HG03196 (cell line): ENCODE measurements around the gene FAM222A.

Experiments
- ATAC-seq: cut with Tn5 transposase; IDR thresholded peaks from one replicate; pipeline ENCODE4 v1.9.1; 2021; ENCODE audit not compliant: unreplicated experiment

The FAM222A gene

DNA sequence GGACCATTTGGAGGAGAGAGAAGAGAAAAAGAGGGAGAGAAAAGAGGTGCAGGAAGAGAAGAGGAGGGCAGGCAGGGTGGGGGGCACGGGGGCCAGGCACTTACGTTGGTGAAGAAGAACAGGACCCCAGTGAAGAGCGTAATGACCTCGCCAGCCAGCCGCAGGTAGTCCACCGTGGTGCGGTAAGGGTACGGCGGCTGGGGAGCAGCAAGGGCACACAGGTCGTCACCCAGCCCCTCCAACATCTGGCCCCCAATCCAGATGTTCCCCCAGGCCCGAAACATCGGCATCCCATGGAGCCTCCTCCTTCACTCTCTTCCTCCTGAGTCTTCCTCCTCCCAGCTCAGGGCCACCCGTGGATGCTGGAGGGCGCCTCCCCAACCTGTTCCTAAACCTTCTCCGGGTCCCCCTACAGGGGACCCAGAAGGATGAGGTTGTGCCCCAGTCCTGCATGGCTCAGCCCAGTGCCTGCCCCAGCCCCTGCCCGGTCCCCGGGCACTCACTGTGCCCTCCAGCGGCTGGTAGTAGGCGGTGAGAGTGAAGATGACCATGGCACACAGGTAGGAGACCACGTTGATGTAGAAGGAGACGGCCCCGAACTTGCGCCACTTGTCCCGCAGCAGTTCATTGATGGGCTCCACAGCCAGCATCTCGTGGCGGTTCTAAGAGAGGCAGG, 80.3 kb downstream of the FAM222A start:
- ATAC-seq = no peak

DNA sequence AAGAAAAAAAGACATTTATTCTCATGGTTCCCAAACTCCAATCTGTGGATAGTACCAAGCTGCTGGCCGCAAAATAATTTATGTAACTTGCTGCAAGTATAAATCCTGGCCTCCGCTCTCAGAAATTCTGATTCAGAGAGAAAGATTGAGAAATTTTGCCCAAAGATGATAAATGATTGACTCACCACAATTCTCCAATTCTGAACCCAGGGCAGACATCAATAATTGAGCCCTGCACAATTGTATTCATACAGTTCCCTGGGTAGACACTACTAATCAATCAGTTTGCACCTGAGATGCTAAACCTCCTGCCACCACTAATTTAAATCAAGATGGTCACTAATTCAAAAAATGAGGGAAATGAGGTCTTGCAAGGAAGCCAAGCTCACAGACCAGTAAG, 81.4 kb downstream of the FAM222A start:
- no peak for ATAC-seq

DNA sequence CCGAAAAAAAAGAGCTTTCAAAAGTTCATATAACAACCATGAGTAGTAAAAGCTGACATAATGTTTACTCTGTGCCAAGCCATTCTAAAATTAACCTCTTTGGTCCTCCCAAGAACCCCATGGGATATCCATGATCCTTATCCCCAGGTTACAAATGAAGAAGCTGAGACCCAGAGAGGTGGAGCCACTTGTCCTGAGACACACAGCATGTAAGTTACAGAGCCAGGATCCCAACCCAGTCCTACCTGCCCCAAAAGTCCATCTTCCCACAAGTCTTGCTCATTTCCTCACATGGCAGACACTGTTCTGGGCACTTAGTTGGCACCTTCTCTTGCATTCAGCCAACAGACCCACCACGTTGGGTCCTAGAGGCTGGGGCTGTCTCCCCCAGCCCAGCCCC, 82.4 kb downstream of the FAM222A start:
- ATAC-seq = no peak

DNA sequence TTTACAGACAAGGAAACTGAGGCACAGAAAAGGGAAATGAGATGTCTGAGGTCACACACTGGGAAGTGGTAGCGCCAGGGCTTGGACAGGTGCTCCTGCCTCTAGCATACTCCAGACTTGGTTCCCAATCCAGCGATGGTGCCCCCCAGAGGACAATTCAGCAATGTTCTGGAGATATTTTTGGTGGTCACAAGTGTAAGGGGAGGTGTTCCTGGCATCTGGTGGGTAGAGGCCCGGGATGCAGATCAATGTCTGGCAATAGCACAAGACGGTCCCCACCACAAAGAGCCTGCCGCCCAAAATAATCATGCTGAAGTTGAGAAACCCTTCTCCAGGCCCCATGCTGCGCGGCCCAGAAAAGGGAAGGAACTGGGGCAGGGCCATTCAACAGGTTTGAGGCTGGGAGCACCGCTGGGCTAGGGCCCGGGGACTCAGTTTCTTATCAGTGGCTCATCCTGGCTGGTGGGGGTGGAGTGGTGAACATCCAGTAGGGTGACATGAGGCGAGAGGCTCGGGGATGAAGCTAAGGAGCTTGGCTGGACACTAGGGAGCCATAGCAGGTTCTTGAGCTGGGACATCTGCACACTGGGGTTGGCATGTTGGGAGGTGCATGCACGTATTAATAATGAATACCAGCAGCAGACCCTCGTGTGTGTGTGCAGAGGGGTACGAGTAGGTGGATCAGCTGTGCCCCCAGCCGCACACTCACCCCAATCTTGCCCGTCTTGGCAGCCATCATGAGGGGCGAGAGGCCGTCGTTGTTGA, 84.5 kb downstream of the FAM222A start:
- no peak for ATAC-seq

DNA sequence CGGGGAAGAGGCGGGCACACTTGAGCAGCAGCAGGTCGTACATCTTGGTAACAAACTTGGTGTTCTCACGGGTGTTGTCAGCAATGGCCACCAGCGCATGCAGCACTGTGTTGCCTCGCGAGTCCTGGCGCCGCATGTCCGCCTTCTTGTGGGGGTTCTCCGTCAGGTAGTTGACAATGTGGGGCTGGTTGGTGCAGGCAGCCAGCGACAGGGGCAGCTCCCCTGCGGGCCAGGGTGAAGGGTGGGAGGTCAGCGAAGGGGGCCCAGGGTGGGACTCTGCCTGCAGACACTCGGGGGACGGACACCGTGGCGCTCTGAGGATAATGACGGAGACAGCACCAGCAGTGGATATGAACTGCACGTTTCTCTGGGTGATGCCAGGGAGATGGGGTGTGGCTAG, 85.1 kb downstream of the FAM222A start:
- ATAC-seq = no peak

DNA sequence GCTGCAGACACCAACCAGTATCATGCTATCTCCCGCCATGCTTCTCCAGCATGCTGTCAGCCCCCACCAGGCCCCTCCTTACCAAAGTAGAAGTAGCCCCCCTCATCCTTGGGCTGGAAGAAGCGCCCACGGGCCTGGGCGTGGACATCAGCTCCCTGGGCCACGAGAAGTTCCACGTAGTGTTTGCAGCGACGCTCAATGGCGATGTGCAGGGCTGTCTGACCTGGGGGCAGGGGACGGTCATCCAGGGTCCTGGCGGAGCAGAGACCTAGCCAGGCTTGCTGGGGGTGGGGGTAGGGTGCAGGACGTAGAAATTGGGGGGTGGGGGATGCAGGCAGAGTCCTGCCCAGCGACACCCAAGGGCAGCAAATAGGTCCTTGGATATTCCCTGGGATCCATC, 86.9 kb downstream of the FAM222A start:
- ATAC-seq = no peak

DNA sequence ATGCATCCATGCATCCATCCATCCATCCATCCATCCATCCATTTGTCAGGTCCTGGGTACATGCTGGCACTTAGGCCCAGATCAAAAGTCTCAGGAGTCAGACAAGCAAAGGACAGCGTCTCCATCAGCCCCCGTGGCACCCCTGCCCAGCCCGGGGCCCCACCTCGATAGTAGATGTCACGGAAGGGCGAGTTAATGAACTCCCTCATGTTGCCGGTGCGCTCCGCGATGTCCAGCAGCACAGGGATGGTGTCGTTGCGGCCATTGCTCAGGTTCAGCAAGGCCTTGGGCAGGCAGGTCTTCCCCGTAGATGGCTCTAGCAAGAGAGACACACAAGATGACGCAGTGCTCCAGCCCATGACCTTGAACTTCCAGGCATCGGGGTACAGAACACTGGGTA, 89.2 kb downstream of the FAM222A start:
- ATAC-seq = no peak

DNA sequence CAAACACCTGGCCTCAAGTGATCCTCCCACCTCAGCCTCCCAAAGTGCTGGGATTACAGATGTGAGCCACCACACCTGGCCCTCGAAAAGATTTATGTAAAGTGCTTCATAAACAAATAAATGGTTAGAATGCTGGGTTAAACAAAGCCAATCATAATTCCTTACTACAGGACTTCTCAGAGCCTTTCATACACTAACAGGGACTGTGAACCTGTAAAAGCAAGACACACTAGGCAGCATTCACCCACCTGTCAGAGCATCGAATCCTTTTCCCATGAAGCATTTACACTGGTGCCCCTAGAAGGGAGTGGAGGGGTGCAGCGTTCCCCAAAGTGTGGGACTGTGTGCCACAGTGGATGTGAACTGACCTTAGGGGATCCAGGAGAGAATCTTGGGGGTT, 90.1 kb downstream of the FAM222A start:
- ATAC-seq = no peak

DNA sequence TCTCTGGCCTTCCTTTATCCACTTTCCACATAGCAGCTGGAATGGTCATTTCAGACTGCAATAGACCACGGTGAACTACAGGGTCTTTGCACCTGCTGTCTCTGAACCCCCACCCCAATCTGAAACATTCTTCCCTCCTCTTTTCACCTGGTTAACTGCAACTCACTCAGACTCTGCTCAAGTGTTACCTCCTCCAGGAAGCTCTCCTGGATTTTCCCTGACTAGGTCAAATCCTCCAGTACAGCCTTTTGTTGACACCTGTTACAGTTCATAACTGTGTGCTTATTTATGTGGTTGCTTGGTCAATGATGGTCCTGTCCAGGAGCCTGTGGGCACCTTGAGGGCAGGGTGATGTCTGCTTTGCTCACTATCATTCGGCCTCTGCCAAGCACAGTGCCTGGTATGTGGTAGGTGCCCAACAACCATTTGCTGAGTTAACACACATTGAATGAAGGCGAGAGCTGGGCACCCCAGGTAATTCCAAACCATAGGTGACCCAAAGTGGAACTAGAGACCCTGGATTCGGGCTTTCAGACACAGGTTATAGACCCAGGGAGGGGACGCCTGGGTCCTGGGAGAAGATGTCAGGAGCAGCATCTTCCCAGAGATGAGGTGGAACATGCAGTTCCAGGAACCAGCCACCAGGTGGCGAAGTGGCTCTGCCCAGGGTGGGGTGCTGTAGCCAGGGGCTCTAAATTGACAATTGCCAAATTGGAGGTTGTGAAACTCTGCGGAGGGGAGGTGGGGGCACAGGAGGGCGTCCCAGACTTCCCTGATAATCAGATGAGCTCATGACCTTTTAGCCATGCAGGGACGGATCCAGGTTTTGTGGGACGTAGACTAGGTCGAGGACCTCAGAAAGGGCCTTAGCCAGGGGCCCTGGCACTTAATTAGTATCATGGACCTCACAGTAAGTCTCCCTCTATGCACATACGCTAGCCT, 91.5 kb downstream of the FAM222A start:
- no peak for ATAC-seq

DNA sequence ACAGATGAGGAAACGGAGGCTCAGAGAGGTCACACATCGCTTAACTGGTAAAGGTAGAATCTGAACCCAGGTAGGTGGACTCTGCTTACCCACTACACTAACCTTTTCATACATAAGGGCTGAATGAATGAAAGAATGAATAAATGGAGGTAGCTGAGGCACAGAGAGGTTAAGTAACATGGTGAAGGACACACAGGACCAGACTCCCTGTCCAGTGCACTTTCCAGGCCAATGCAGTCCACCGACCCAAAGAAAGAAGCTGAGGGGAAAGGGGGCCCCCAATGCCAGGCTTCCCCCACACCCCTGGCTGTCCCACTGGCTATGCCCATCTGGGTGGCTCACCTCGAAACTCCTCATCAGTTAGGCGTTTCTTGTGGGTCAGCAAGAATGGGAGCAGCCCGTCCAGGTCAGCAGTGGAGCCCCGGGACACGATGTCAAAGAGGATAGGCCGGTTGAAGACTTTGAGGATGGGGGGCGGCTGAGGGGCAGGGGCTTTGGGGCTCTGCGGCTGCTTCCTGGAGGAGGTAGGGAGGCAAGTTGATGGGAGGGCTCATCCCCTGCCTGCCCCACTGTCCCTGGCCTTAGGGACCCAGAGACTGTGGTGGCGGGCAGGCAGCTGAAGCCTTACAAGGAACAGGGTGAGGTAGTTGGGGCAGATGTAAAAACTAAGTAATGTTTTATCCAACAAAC, 94.5 kb downstream of the FAM222A start:
- no peak for ATAC-seq

DNA sequence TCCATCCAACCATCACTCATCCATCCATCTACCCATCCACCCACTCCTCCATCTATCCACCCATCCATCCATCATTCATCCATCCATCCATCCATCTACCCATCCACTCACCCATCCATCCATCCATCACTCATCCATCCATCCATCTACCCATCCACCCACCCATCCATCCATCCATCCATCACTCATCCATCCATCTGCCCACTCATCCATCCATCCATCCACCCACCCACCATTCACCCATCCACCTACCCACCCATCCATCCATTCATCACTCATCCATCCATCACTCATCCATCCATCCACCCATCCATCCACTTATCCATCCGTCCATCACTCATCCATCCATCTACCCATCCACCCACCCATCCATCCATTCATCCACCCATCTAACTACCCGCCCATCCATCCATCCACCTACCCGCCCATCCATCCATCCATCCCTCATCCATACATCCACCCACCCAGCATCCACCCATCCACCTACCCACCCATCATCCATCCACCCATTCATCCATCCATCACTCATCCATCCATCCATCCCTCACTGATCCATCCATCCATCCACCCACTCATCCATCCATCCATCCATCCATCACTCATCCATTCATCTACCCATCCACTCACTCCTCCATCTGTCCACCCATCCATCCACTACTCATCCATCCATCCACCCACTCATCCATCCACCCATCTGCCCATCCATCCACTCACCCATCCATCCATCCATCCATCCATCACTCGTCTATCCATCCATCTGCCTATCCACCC, 95.4 kb downstream of the FAM222A start:
- no peak for ATAC-seq

DNA sequence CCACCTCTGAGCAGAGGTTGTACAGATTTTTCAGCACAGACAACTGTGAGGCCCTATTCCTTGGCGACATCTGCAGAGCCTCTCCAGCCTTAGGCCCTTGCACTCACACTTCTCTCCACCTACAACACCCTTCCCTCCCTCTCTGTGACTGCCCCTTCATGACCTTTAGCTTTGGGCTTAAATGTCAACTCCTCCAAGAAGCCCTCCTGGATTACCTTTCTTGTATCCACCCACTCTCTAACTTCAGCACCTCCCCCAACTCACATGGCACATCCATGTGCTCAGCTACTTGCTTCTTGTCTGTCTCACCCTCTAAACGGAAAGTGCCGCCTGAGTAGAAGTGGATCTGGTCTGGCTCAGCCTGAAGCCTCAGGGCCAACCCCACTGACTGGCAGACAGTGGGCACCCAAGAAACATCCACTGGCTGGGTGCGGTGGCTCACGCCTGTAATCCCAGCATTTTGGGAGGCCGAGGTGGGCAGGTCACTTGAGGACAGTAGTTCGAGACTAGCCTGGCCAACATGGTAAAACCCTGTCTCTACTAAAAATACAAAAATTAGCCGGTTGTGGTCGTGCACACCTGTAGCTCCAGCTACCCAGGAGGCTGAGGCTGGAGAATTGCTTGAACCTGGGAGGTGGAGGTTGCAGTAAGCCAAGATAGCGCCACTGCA, 97.5 kb downstream of the FAM222A start:
- no peak for ATAC-seq

DNA sequence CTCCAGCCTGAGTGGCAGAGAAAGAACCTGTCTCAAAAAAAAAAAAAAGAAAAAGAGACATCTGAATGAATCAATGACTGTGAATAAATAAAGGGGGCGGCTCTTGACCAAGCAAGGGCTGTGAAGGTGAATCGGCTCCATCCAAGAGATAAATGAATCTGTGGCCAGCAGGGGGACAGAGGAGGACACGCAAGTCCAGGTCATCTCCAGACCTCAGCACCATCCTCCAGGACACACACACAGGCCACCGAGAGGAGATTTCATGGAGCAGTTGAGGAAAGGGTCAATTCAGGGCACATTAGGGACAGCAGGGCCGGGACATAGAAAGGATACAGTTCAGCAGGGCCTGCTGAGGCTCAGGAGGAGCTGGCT, 98.0 kb downstream of the FAM222A start:
- no peak for ATAC-seq

DNA sequence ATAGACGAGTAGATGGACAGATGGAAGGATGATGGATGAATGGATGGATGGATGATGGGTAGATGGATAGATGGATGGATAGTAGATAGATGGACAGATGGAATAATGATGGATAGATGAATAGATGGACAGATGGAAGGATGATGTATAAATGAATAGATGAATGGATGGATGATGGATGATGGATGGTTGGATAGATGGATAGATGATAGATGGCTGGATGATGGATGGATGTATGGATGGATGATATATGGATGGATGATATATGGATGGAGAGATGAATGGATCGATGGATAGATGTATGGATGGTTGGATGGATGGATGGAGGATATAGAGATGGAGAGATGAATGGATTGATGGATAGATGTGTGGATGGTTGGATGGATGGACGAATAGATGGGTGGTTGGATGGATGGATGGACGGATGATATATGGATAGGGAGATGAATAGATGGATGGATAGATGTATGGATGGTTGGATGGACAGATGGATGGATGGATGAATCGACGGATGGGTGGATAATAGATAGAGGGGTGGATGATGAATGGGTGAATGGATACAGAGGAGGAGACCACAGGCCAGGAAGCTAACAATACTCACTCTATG, 100.3 kb downstream of the FAM222A start:
- no peak for ATAC-seq

DNA sequence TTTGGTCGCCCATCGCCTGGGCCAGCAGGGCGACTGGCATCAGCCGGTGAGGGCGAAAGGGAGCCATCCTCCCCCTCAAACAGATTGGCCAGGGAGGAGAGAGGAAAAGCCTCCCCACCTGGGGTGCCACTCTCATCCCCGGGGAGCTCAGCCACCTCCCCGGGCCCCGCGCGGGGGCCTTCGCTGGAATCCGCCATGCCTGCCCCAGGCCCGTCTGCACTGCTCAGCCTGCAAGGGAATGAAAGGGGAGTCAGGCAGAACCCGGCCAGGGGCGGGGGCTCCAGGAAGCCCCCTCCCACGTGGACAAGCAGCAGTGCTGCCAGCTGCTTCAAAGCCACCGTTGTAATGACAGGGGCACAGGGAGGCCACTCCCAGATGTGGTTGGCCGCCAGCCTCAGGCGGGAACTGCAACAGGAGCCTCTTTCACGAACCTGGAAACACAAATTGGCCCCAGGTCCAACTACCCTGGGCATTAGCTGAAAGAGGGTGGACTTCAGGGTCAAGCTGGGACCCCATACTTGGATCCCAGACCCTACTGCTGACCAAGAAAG, 101.0 kb downstream of the FAM222A start:
- no peak for ATAC-seq

DNA sequence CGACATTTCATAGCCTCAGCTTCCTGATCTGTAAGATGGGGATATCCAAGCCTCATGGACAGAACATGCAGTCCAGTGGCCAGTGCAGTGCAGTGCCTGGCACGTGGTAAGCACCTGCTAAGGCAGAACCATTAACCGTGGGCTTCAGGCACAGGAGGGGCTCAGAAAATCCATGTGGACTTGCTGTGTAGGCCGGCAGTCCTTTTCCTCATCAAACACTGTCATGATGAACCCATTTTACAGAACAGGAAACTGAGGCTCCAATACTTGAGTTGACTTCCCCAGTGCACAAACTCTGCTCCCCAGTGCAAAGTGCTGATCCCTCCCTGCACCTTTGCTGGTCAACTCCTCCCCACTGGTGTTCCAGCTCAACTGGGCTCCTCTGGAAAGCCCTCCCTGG, 101.6 kb downstream of the FAM222A start:
- no peak for ATAC-seq

DNA sequence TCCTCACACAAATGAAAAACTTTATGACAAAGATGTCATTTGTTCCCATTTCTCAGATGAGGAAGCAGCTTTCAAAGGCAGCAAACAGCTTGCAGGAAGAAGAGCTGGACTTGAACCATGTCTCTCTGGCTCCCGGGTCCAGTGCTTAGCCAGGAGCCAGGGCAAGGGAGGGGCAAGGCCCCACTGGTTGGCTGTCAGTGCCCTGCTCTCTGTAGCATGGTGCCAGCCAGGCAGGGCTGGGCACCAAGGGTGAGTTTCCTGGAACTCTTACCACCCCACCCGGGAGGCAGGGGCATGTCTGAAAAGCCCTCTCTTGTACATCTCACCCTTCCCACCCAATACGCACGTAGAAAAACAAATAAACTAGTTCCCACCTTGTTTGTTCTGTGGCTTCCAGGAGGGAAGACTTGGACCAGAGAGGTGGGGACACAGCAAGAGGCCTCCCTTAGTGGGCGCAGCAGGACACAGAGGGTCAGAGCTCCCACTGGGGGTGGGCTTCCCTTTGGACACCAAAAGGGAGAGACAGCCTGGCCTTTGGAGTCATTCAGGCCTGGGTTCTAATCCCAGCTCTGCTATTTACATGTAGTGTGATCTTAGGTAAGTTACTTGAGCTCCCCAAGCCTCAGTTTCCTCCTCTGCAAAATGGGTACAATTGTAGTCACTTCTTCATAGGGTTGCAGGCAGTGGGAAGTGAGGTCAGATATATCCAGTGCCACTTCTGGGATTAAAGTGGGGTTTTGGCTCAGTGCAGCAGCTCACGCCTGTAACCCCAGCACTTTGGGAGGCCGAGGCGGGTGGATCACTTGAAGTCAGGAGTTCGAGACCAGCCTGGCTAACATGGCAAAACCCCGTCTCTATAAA, 102.4 kb downstream of the FAM222A start:
- no peak for ATAC-seq

DNA sequence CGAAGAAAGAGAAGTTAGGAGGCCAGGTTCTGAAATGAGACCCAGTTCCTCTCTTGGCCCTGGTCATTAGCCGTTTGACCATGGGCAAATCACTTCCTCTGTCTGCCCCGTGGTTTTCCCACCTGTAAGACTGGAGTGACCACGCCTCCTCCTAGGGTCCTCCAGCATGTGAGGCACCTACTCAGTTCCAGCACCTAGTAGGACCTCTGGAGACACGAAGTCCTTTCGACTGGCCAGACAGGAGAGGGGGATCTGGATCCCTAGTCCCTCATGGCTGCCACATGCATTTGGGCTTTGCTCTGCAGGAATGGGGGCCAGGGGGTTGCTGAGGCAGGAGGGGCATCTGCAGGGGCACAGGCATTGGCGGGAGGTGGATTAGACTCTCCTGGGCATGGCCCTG, 103.2 kb downstream of the FAM222A start:
- ATAC-seq = no peak
